Measurements from ENCODE around the gene BSND. TPM values are rescaled to one million over a fixed set of nuclear protein-coding genes. Genes with fewer than 3 reads are reported as not detected.

The BSND gene
- polyA plus RNA-seq, 1 donor (not counting 4 experiments of a cell fraction or from before 2014, with no cell fraction given), result not detected

DNA sequence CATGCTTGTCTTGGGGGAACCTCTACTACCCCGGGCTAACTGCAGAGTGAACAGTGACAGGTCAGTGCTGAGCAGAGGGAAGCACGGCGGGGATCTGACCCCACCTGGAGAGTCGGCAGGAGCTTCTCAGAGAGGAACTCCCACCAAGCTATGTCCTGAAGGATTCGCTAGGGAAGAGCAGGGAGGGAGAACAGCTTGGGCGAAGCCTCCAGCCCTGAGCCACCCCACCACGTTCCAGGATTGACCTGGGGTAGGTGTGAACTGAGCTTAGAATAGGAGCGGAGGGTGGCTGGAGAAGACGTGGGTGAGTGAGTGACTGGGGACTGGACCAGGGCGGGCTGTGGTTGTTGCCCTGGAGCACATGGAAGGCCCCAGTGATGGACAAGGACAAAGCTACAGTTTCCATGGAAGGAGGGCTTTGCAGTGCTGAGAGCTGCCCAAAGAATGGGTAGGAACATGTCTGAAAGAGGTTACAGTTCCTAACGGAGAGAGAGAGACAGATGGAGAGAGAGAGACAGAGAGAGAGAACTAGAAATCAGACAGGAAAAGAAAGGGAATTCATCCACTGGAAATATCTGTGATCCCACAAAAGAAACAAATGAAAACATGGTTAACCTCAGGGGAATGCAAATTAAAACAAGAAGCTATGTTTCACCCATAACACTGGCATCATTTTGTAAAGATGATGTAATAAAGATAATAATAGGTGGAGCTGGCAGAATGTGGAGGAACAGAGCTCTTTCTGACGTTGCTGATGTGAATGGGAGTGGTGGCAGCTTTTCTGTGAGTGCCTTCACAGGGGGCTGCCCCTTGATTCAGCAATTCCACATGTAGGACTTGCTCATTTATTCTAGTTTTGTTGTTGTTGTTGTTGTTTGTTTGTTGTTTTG, 17.2 kb downstream of the BSND start:
- H3K36me3 ChIP-seq (ENCODE audit: control insufficient read depth in 2 of 2, extremely low read depth in 1 of 2, insufficient read depth in 2 of 2, low read length in 2 of 2), result no peaks in the 10 kb centered on the region
- H3K4me3 ChIP-seq (ENCODE audit: control insufficient read depth in 2 of 3, extremely low read depth in 1 of 3, insufficient read depth in 2 of 3, low read depth in 1 of 3, low read length in 3 of 3), result no peak overlapping the region
- DNase-seq (ENCODE audit: low read depth, low spot score), result no peak
- dilution Hi-C loops (cut with MboI; ENCODE audit: extremely low pct_ligation_motif_present, low sequenced_read_pairs), result no loop called here
- H3K27ac ChIP-seq (ENCODE audit: control insufficient read depth, insufficient read depth, low read length), result no peak overlapping the region
- no peaks in the 10 kb centered on the region for H3K79me2 ChIP-seq (ENCODE audit: control insufficient read depth, insufficient read depth, low read length)
- no peaks in the 10 kb centered on the region for H3K4me1 ChIP-seq (ENCODE audit: control insufficient read depth, extremely low read depth, insufficient read depth, low read length)
- H3K9me3 ChIP-seq (ENCODE audit: control insufficient read depth, low read depth, low read length), result no peaks in the 10 kb centered on the region
- H3K4me2 ChIP-seq (ENCODE audit: control insufficient read depth, extremely low read depth, insufficient read depth, low read depth, low read length), result no peak overlapping the region
- no peak for FAIRE-seq
- no peaks in the 10 kb centered on the region for H4K20me1 ChIP-seq (ENCODE audit: control insufficient read depth, extremely low read depth, insufficient read depth, low read length)
- H2AFZ ChIP-seq (ENCODE audit: control insufficient read depth, low read length), result no peak overlapping the region
- no peak overlapping the region for H3K9ac ChIP-seq (ENCODE audit: control insufficient read depth, extremely low read depth, insufficient read depth, low read length)
- TF ChIP-seq, protein P1, sequence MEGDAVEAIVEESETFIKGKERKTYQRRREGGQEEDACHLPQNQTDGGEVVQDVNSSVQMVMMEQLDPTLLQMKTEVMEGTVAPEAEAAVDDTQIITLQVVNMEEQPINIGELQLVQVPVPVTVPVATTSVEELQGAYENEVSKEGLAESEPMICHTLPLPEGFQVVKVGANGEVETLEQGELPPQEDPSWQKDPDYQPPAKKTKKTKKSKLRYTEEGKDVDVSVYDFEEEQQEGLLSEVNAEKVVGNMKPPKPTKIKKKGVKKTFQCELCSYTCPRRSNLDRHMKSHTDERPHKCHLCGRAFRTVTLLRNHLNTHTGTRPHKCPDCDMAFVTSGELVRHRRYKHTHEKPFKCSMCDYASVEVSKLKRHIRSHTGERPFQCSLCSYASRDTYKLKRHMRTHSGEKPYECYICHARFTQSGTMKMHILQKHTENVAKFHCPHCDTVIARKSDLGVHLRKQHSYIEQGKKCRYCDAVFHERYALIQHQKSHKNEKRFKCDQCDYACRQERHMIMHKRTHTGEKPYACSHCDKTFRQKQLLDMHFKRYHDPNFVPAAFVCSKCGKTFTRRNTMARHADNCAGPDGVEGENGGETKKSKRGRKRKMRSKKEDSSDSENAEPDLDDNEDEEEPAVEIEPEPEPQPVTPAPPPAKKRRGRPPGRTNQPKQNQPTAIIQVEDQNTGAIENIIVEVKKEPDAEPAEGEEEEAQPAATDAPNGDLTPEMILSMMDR (optimal IDR thresholded peaks at IDR 0.05 in 1 of 3, IDR thresholded peaks at IDR 0.05 in 1 of 3, conservative IDR thresholded peaks at IDR 0.05 in 1 of 3; ENCODE audit: extremely low read depth in 1 of 3, insufficient read depth in 2 of 3, low read length in 3 of 3), result no peak
- no peak for TF ChIP-seq EZH2 (IDR thresholded peaks at IDR 0.05; ENCODE audit: low read length)
- peaks cover 24% of the 10 kb centered on the region for H3K27me3 ChIP-seq (ENCODE audit: control insufficient read depth, extremely low read depth, insufficient read depth, low read length)
- no peaks in the 10 kb centered on the region for H3K9me1 ChIP-seq (ENCODE audit: control insufficient read depth, extremely low read depth, insufficient read depth, low read length)

DNA sequence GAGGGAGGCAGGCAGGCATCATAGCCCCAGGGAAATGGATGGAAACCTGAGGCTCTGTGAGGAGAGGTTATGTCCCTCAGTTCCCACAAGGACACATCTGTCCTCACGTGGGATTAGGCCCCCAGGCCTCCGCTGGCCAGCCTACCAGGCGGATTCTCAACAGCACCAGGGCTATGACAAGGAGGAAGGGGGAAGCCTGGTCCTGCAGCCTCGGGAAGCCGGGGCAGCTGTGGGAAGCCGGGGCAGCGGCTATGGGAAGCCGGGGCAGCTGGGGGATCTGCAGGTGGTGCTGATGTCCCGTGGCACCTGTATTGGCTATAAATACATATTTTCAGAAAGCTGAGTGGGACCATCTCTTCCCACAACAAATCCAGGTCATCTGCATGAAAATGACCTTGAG, 19.7 kb downstream of the BSND start:
- no peaks in the 10 kb centered on the region for H3K4me1 ChIP-seq (ENCODE audit: control insufficient read depth, extremely low read depth, insufficient read depth, low read length)
- H3K27ac ChIP-seq (ENCODE audit: control insufficient read depth, insufficient read depth, low read length), result no peak overlapping the region
- peaks cover 24% of the 10 kb centered on the region for H3K27me3 ChIP-seq (ENCODE audit: control insufficient read depth, extremely low read depth, insufficient read depth, low read length)
- H3K79me2 ChIP-seq (ENCODE audit: control insufficient read depth, insufficient read depth, low read length), result no peaks in the 10 kb centered on the region
- DNase-seq (ENCODE audit: low read depth, low spot score), result no peak
- FAIRE-seq, result no peak
- dilution Hi-C loops (cut with MboI; ENCODE audit: extremely low pct_ligation_motif_present, low sequenced_read_pairs), result no loop called here
- no peaks in the 10 kb centered on the region for H4K20me1 ChIP-seq (ENCODE audit: control insufficient read depth, extremely low read depth, insufficient read depth, low read length)
- H2AFZ ChIP-seq (ENCODE audit: control insufficient read depth, low read length), result no peak overlapping the region
- H3K9me1 ChIP-seq (ENCODE audit: control insufficient read depth, extremely low read depth, insufficient read depth, low read length), result no peaks in the 10 kb centered on the region
- H3K4me2 ChIP-seq (ENCODE audit: control insufficient read depth, extremely low read depth, insufficient read depth, low read depth, low read length), result no peak overlapping the region
- no peaks in the 10 kb centered on the region for H3K36me3 ChIP-seq (ENCODE audit: control insufficient read depth in 2 of 2, extremely low read depth in 1 of 2, insufficient read depth in 2 of 2, low read length in 2 of 2)
- H3K9me3 ChIP-seq (ENCODE audit: control insufficient read depth, low read depth, low read length), result no peaks in the 10 kb centered on the region
- no peak overlapping the region for H3K9ac ChIP-seq (ENCODE audit: control insufficient read depth, extremely low read depth, insufficient read depth, low read length)
- TF ChIP-seq EZH2 (IDR thresholded peaks at IDR 0.05; ENCODE audit: low read length), result no peak
- TF ChIP-seq, protein P1 (optimal IDR thresholded peaks at IDR 0.05 in 1 of 3, IDR thresholded peaks at IDR 0.05 in 1 of 3, conservative IDR thresholded peaks at IDR 0.05 in 1 of 3; ENCODE audit: extremely low read depth in 1 of 3, insufficient read depth in 2 of 3, low read length in 3 of 3), result no peak
- H3K4me3 ChIP-seq (ENCODE audit: control insufficient read depth in 2 of 3, extremely low read depth in 1 of 3, insufficient read depth in 2 of 3, low read depth in 1 of 3, low read length in 3 of 3), result no peak overlapping the region
